Measurements from ENCODE around the gene ROBO2. TPM values are rescaled to one million over a fixed set of nuclear protein-coding genes. Genes with fewer than 3 reads are reported as not detected.
A peak's percentile ranks its signal among the peaks of the same experiment; 100 is the strongest.

ROBO2 gene
- total RNA-seq, 1 donor from 2014 or later, result 22.7 TPM

DNA sequence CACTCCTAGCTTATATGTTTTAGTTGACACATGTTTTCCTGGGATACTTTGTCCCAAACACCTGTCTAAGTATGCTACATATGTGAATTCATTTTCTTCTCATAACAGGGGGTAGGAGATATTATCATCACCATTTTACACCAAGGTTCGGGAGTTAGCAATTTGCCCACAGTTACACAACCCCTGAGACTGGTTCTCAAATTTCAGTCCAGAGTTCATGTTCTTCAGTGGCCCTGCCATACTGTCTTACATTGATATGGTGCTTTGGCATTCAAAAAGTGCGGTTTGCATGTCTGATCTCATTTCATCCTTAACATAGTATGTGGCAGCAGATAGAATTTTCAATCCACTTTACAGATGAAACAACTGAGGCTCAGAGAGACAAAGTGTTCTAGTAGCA is 38.4 kb downstream of the ROBO2 start:
- Mint-ChIP-seq H3K4me3 (no peak overlapping the region), H3K27ac (no peak overlapping the region), H3K36me3 (no peaks in the 10 kb centered on the region), H3K9me3 (no peaks in the 10 kb centered on the region), H3K27me3 (no peaks in the 10 kb centered on the region), H3K4me1 (ENCODE audit: unreplicated experiment) (peaks cover 10% of the 10 kb centered on the region)
- TF ChIP-seq, protein P1, sequence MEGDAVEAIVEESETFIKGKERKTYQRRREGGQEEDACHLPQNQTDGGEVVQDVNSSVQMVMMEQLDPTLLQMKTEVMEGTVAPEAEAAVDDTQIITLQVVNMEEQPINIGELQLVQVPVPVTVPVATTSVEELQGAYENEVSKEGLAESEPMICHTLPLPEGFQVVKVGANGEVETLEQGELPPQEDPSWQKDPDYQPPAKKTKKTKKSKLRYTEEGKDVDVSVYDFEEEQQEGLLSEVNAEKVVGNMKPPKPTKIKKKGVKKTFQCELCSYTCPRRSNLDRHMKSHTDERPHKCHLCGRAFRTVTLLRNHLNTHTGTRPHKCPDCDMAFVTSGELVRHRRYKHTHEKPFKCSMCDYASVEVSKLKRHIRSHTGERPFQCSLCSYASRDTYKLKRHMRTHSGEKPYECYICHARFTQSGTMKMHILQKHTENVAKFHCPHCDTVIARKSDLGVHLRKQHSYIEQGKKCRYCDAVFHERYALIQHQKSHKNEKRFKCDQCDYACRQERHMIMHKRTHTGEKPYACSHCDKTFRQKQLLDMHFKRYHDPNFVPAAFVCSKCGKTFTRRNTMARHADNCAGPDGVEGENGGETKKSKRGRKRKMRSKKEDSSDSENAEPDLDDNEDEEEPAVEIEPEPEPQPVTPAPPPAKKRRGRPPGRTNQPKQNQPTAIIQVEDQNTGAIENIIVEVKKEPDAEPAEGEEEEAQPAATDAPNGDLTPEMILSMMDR (conservative IDR thresholded peaks at IDR 0.05), result no peak
- DNase-seq (ENCODE audit: extremely low spot score, unreplicated experiment), result no peak

DNA sequence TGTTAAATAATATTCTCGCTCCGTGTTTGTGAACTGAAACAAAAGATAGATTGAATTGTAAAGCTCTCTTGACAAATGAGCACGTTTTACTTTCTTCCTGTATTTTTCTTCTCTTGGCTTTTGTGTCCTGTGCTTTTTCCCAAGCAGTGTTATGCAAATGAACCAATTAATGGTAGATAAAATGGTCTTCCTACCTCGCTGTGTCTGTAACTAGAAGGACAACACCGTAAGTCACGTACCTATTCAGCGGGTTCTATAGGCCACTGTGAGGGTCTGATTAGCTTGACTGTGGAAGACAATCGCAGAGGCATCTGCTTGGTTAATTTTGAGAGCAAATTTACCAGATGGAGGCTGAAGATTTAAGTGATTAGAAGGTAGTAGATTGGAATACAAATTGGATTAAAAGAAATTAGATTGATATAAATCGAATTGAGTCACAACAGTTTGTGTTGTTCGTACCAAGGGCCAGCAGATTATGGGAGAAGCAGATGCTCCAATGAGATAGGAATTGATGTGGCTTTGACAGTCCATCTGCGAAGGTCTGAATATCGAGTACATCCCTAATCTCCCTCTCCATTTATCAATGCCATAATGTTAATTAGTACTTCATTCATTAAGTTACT is 40.2 kb downstream of the ROBO2 start:
- Mint-ChIP-seq H3K4me3 (no peak overlapping the region), H3K27ac (no peak overlapping the region), H3K9me3 (no peaks in the 10 kb centered on the region), H3K27me3 (no peaks in the 10 kb centered on the region), H3K36me3 (peaks cover 5% of the 10 kb centered on the region), H3K4me1 (ENCODE audit: unreplicated experiment) (peaks cover 13% of the 10 kb centered on the region)
- TF ChIP-seq, protein P1 (conservative IDR thresholded peaks at IDR 0.05), result no peak
- no peak for DNase-seq (ENCODE audit: extremely low spot score, unreplicated experiment)

DNA sequence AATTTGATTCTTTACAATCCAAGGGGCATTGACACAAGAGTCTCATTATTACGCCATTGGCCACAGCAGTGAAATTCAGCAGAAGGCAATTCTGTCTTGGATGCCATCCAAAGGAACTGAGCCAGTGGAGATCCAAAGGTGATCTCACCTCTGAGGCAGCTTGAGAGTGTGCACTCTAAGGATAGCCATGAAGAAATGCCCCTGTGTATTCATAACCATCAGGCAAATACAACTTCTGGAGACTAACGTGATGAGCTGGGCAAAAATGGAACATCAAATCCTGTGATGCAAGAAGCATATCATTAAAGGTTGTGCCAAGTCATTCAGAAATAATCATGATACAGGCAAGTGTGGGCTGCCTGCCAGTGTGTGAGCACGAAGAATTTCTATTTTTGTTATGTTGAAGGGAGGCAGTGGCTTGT is 41.4 kb downstream of the ROBO2 start:
- peaks cover 5% of the 10 kb centered on the region for H3K36me3 Mint-ChIP-seq
- no peak for DNase-seq (ENCODE audit: extremely low spot score, unreplicated experiment)
- TF ChIP-seq, protein P1 (conservative IDR thresholded peaks at IDR 0.05), result no peak
- H3K9me3 Mint-ChIP-seq, result no peaks in the 10 kb centered on the region
- no peak overlapping the region for H3K27ac Mint-ChIP-seq
- no peaks in the 10 kb centered on the region for H3K27me3 Mint-ChIP-seq
- no peak overlapping the region for H3K4me3 Mint-ChIP-seq
- H3K4me1 Mint-ChIP-seq (ENCODE audit: unreplicated experiment), result peaks cover 13% of the 10 kb centered on the region

DNA sequence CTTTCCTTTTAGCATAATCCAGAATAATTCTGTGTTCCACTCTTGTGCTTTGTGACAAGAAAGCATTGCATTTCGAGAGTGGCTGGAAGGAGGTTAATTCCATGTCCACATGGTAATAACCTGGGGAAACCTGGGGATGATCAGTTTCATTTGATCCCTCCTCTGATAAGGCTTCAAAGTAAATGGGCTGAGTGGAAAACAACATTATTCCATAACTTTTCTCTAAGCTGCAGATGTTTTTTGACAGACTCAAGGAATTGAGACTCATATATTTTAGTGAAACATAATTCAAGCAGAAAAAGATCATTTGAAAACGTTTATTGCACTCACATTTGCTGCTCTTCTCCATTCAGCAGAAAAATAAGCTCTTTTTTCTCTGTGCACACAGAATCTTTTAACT is 44.6 kb downstream of the ROBO2 start:
- DNase-seq (ENCODE audit: extremely low spot score, unreplicated experiment), result no peak
- Mint-ChIP-seq H3K36me3 (peaks cover 5% of the 10 kb centered on the region), H3K27ac (no peak overlapping the region), H3K27me3 (no peaks in the 10 kb centered on the region), H3K4me3 (no peak overlapping the region), H3K9me3 (no peaks in the 10 kb centered on the region), H3K4me1 (ENCODE audit: unreplicated experiment) (peaks cover 13% of the 10 kb centered on the region)
- TF ChIP-seq, protein P1 (conservative IDR thresholded peaks at IDR 0.05), result no peak

DNA sequence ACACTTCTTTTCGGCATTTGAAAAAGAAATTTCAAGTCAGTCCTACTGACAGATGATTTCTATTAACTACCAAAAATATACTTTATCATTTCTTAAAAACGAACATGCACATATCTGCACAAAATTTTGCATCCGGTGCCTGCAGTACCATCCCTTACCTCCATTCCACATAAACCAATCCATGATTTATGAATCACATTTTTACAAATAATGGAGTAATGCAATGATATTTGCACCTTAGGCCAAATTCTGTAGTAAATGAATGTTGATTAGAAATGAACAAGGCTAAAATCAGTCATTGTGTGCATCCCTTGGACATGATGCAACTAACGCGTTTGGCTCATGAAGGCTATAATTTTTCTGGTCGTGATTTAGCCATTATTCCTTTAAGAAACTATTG is 46.5 kb downstream of the ROBO2 start:
- no peak overlapping the region for H3K27ac Mint-ChIP-seq
- H3K4me3 Mint-ChIP-seq, result no peak overlapping the region
- no peaks in the 10 kb centered on the region for H3K27me3 Mint-ChIP-seq
- no peak for DNase-seq (ENCODE audit: extremely low spot score, unreplicated experiment)
- H3K4me1 Mint-ChIP-seq (ENCODE audit: unreplicated experiment), result peaks cover 13% of the 10 kb centered on the region
- TF ChIP-seq, protein P1 (conservative IDR thresholded peaks at IDR 0.05), result peak; percentile 68
- peaks cover 5% of the 10 kb centered on the region for H3K36me3 Mint-ChIP-seq
- H3K9me3 Mint-ChIP-seq, result peaks cover 4% of the 10 kb centered on the region

All from type B pancreatic cell (in vitro differentiated cells).